Fibroblast of skin of scalp (primary cell): ENCODE measurements around the gene RPL15.

Source experiments
- DNase-seq: peaks from one replicate; pipeline ENCODE4 v3.0.0-alpha.2; 2013

The RPL15 gene

DNA sequence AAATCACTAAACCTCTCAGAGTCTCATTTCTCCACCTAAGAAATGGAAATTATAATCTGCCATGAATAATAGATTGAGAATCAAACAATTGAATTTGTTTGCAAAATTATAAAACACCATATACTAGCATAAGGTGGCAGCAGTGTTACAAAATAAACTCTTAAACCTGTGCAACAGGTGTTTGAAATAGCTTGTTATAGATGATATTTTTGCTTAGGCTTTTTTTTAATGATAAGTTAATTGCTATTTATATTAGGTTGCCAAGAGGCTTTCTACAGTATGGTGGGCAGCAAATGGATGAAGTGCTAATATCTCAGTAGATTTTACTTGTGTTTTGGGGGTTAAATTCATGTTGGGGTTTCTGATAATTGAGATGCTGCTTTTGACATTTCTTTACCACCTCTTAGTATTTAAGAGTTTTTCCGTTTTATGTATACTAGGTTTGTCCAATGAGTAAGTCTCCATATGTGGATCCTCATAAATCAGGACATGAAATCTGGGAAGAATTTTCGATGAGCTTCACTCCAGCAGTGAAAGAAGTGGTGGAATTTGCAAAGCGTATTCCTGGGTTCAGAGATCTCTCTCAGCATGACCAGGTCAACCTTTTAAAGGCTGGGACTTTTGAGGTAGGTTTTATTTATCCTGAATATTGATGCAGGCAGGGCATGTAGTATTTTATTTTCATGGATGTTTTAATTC lies 47.8 kb downstream of the RPL15 start:
- DNase-seq = no peak

DNA sequence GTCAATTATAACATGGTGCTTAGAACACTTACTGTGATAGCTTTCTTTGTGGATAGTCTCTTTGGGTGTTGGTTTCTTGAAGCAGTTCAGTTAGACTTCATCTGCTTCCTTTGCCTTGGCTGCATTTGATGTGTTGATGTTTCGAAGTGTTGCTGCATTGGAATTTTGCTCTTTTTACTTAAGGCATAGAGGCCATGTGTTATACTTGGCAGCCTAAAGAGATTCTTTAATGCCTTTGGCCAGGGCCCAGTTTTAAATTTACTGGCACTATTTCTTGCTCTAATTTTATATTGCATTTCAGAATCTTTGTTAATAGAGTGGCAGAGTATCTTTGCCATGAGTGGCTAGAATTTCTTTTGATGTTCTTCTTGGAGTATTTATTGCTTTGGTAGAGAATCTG lies 49.4 kb downstream of the RPL15 start:
- peak; percentile 92 for DNase-seq

- peak; percentile 60 for DNase-seq
Measured at GRCh38 chr3:23968463-23969184, 51.7 kb downstream of the RPL15 start.

GRCh38 chr3:23969393-23969792 lies 52.5 kb downstream of the RPL15 start:
- DNase-seq = no peak
